HG03064 (cell line): Measurements from ENCODE around the gene ITPKB.

Source experiments
- ATAC-seq: cut with Tn5 transposase; IDR thresholded peaks from one replicate; pipeline ENCODE4 v1.9.1; 2021; ENCODE audit warnings: low read depth; ENCODE audit not compliant: unreplicated experiment

ITPKB gene

GRCh38 chr1:226708967-226709396 lies 30.1 kb downstream of the ITPKB start:
- ATAC-seq = no peak

DNA sequence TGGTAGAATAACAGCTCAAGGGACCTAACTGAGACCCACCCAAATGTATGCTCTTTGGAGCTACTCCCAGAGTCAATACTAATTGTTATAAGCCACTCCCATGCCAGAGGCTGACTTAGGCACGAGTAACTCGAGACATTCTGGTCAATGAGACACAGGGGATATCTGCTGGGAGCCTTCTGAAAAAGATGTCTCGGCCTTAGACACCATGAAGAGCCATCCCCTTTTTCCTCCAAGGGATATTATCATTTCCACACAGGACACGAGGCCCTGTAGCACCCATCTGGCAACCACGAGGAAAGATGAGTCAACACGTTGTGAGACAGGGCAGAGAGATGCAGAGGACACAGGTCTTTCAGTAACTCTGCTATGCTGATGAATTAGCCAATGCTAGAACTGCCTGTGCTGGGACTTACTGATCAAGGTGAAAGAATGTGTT lies 30.7 kb downstream of the ITPKB start:
- no peak for ATAC-seq

GRCh38 chr1:226706684-226707083 lies 32.4 kb downstream of the ITPKB start:
- no peak for ATAC-seq

GRCh38 chr1:226704169-226704937 lies 34.7 kb downstream of the ITPKB start:
- no peak for ATAC-seq

GRCh38 chr1:226702957-226703831 lies 35.9 kb downstream of the ITPKB start:
- ATAC-seq = peak; percentile 65

DNA sequence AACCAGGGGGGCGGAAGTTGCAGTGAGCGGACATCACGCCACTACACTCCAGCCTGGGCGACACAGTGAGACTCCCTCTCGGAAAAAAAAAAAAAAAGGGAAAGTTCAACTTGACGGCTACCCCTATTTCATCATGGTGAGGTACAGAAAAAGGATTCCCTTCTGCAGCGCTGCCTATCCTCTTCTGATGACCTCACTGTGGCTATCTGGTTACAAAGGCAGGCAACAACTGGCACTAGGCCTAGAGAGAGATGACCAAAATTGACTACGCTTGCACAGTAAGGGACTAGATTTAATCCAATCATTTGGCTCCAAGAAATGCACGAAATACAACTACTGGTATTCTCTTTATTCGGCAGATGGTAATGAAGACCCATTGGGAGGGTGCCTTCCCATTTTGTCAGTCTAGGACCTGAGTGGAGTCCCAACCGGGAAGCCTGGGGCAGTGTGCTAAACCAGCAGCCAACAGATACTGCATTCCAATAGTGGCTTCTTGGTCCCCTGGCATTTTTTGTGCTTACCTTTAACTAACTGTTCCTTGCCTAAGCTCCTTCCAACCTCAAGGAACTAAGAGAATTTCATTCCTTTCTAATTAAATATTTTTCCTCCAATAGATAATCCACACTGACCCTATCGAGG lies 36.6 kb downstream of the ITPKB start:
- no peak for ATAC-seq

DNA sequence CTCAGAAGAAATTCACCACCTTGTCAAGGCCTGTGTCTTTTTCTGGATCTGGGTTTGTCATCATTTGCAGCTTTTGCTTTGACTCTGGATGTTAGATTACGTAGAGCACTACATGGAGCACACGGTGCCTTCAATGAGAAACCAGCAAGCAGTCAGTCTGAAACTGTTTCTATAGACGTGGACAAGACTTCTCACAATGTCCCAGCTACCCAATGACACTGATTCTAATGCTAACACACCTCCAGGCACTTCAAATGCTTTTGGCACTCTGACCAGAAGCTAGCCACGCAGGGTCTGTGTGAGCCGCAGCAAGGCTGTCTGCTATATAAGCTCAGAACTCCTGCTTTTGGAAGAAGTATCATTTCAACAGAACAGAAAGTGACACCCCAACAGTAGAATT lies 38.2 kb downstream of the ITPKB start:
- no peak for ATAC-seq

DNA sequence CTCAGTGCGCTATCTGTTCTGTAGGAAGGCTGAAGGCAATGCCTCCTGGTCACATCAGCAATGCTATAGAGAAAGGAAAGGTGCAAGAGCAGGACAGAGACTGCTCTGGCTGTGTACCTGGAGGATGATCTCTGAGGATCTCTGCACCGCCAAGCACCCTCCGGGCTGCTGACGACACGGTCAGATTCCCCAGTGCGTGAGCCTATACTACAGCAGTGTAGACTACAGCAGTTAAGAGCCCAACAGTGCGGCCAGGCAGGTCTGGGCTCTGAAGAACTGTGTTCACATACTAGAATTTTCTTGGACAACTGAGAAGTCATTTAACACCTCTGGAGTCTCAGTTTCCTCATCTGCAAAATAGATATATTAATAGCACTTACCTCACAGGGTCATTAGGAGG lies 39.9 kb downstream of the ITPKB start:
- ATAC-seq = no peak

DNA sequence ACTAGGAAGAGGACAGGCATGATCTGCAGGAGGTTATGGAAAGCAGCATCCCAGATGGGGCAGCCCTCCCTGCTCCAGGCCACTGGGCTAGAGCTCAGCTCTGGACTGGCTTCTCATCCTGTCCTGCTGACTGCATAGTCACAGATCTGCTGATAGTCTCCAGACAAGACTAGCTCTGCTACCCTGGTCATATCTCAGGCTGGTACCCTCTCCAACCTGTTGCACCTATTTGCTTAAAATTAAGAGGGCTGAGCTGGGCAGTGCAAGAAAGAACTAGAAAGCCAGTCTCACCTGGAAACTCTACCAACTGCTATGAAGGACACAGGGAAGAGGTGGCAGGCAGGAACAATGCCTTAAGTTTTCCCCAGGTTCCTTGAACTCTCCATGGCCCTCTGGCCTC lies 40.4 kb downstream of the ITPKB start:
- ATAC-seq = no peak

- peak; percentile 25 for ATAC-seq
Observed at GRCh38 chr1:226697929-226698544, 41.0 kb downstream of the ITPKB start.

GRCh38 chr1:226697151-226697928 lies 41.7 kb downstream of the ITPKB start:
- ATAC-seq = peak; percentile 73

DNA sequence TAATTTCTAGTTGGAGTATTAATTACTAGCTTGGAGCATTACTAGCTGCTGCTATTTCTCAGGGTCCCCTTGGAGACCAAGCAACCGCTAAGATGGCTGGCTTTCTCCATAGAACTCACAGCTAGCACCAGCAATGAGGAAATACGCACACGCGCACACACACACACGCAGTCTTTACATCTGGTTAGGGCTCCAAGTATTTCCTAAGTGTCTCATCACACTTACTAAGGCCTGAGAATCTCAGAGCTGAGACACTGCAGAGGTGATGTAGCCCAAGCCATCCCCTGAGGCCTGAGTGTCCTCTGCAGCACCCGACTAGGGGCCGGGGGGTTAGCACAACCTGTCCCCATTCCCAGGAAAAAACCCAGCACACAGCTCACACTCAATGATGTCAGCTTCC lies 42.5 kb downstream of the ITPKB start:
- no peak for ATAC-seq

GRCh38 chr1:226695335-226695900 lies 43.7 kb downstream of the ITPKB start:
- no peak for ATAC-seq

DNA sequence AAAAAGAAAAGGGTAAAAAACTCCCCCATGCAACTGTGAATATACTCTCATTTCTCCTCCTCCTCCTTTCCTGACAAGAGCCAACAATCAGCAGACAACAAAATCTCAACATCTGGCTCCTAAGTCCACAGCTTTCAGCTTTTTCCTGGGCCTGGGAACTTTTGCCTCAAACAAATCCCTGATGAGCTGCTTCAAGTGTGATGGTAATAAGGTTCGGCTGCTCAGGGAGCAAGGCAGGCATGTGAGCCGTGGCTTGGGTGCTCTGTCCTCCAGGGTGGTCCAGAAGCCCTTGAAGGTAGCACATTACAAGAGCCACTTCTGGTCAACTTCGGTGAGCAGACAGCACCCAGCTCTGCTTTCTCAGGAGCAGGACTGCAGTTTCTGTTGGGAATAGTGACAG lies 46.3 kb downstream of the ITPKB start:
- no peak for ATAC-seq

- ATAC-seq = no peak
Observed at GRCh38 chr1:226692051-226692792, 46.9 kb downstream of the ITPKB start.

DNA sequence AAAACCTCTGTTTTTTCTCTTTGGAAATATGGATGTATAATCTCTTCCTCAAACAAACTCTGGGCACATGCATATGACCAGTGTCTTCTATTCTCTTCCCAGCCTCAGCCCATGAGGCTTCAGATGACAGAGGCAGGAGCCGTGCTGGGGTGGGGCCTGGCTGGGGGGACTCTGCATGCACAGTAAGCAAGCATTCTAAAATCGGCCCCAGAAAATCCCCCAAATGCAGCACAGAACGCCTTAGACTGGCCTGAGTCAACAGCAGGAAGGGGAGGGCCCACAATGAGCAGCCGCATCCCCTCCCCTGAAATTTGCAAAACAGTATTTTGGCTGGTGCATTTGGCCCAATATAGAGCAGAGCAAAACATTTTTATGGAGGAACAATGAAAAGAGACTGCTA lies 47.8 kb downstream of the ITPKB start:
- peak; percentile 59 for ATAC-seq

DNA sequence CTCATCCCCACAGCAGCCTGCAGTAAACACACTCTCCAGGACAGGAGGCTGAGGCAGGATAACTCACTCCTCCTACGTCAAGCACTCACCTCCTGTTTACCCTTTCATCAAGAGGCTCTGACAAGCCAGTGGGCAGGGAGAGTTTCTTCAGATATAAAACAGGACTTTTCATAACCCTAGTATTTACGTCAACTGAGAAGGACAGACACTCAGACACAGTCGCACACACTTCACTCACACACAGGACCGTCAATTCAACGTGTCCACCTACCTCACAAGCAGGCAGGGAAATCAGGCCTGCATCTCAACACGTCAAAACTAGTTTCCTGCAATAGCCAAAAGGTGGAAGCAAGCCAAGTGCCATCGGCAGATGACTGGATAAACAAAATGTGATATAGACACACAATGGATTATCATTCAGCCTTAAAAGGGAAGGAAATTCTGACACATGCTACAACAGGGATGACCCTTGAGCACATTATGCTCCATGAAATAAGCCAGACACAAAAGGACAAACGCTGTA lies 48.6 kb downstream of the ITPKB start:
- ATAC-seq = no peak

GRCh38 chr1:226688808-226689207 lies 50.3 kb downstream of the ITPKB start:
- ATAC-seq = no peak
